NCI-H1436 (cell line): Measurements from ENCODE around the gene REM2.
"Not testable (repeated sequence)": the region's sequence is repeated elsewhere in the genome, so short reads cannot be mapped to it uniquely, and the experiment has no call there.

Experiments used
- DNase-seq: peaks from one replicate; lab custom pipeline; 2025; lab: John Stamatoyannopoulos, UW

Gene REM2

DNA sequence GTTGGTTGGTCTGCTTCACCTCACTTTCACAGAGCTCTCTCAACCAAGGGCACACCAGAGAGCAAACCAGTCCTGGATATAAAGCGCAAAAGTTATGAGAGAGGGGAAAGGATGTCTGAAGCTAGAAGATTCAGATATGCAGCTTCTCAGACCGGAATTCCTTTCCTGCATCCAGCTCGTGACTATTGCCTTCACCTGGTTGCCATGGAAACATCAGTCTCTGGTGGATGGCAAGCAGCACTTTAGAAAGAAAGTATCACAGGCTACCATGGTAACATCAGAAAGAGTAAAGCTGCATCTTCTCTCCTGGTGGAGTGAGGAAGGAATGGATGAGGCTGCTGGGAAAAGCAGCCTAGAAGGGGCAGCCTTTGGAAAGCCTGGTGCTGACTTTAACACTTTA lies 13.7 kb downstream of the REM2 start:
- DNase-seq: no peak

DNA sequence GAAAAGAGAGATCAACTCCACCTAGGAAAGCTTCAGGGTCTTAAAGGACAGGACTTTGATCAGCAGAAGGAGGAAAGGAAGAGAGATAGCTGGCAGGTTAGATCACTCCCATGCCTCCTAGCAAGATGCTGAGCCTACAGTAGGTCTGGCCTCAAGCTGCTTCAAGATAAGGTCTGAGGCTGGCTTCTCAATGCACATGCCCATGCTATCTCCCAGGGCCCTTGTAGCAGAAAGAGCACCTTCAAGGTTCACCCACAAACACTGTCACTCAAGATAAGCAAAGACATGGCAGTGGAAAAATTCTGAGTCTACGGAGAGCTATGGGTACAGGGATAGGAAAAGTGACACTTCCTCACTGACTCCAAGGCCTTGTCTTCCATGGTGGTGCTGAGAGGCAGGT lies 14.3 kb downstream of the REM2 start:
- DNase-seq: no peak

DNA sequence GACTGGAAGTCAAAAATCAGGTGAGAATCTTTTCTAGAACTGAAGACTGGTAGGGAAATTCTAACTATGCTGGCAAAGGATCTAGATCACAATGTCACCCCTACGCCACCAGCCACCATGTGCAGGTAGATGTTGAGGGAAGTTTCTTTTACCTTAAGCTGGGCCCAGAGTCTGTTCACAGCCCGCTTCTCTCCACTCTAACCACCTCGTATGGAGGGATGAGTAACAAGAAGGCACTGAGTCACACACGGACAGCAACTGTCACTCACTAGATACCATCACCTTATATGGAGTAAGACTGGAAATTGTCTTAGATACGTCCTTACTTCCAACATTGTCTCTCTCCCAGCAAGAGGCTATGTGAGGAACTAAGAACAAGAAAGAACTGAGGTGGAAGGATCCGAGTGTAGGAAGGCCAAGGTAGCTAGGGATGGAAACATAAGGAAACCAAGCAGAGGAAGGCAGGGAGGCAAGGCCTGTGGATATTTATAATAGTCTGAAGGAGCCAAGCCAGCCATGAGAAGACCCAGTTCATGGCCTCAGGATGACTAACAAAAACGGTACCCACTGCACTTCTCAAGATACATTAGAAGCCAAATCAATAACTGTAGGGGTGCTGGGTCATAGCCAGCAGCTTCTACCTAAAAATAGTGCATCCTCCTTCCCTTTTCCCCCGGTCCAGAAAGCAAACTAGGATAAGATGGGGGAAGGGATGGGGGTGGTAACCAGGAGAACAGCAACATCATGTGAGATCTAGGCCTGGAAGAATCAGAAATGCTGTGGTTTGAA lies 15.5 kb downstream of the REM2 start:
- DNase-seq: no peak

DNA sequence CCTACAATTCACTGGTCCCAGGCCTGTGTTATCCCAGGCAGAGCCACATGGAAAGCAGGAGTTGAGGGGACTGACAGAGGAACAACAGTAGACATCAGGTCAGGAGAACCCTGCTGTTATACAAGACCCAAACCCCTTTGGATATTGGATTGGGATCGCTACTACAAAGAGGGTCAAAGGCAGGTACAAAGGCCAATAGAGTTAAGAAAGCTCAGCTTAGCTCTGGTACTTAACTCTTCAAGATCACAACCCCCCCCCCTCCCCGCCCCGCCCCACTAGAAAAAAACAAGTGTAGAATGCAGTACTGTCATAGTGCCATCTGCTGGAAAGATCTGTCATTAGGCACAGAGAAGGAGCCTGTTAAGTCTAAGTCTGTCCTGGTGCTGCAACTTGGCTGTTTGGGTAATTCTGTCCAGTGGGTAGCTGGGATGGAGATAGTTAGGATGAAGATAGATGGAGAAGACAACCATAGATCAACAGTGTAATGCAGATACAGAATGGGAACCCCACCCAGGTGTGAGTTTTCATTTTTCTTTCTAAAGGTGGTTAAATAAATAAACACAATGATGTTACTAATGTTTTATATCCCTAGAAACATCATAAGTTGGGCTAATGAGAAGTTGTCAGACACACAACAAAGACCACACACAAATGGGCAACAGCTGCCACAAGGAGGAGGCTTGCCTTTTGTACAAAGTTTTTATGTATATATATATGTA lies 17.2 kb downstream of the REM2 start:
- DNase-seq: peak; percentile 37

DNA sequence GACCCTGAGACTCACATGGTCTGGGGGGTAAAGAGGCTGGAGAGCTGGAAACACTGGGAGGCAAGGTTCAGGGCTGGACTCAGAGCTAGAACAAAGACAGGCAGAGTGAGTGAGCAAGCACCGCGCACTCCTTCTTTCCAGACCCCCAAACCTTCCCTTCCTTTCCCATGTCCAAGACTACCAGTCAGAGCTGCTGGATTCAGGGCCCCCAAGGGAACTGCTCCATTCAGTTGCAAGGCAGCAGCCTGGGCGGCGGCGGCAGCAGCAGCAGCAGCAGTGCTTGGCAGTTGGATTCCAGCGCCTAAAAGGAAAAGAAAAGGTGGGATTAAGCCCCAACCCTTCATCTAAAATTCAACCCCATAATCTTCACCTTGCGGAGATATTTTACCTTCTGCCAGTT lies 18.8 kb downstream of the REM2 start:
- no peak for DNase-seq

DNA sequence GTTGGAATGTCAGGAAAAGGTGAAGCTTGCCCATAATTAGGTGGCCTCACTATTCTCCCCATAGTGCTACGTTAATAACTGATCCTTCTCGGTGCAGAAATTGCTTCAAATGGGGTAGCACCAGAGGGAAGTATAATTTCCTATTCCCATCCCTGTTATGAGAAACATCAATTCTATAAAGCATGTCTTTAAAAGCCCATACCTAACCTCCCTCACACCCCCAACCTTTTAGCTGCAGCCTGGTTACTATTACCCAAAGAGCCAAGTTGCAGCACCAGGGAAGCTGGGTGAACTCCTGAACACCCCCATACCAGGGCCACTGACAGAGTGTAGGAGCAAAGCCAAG lies 20.7 kb downstream of the REM2 start:
- DNase-seq: no peak

DNA sequence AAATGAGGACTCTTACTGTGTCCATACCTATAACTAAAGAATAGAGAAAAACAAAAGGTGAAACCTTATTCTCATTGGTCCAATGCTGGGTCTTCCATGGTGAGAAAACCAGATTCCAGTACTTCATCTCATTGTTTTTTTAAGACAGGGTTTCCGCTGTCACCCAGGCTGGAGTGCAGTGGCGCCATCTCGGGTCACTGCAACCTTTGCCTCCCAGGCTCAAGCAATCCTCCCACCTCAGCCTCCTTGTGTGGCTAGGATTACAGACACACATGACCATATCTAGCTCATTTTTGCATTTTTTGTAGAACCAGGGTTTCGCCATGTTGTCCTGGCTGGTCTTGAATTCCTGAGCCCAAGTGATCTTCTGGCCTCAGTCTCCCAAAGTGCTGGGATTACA lies 22.6 kb downstream of the REM2 start:
- DNase-seq: no peak

DNA sequence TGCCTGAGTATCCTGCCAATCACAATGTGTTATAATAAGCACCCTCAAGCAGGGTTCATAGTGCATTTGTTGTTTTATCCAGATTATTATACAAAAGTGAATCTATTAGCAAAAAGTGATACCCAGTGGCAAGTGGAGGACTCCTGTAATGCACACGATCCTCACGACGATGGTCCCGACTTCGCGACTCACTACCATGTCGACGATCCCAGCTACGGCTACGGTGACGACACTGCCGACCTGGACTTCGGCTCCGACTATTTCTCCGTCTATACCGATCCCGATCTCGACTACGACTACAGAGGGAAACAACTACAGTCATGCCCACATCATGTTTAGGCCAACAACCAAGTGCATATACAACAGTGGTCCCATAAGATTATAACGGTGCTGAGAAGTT lies 23.1 kb downstream of the REM2 start:
- DNase-seq: no peak

DNA sequence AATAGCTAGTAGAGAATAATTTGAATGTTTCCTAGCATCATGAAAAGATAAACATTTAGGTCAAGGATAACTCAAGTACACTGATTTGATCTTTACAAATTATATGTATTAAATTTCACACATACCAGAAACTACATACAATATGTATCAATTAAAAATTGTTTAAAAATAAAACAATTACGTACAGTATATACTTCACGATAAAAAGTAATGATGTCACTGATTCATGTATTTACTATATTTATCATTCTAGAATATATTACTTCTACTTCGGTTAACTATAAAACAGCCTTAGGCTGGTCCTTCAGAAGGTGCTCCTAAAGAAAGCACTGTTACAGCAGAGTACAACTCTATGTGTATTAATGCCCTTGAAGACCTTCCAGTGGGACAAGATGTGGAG lies 24.4 kb downstream of the REM2 start:
- no peak for DNase-seq

DNA sequence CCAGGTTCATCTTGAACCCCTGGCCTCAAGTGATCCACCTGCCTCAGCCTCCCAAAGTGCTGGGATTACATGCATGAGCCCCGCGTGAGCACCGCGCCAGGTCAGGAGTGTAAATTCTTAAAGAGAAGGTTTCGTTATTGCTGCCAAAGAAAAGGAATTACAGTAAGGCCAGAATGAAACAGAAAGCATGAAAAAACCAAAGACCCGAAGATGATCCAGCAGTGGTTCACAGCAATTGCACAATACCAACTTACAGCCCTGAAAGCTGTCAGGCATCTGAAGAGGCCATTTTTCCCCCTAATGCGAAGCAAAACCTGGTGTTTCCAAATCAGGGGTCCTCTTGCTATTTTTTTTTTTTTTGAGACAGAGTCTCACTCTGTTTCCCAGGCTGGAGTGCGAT lies 25.6 kb downstream of the REM2 start:
- DNase-seq: no peak

DNA sequence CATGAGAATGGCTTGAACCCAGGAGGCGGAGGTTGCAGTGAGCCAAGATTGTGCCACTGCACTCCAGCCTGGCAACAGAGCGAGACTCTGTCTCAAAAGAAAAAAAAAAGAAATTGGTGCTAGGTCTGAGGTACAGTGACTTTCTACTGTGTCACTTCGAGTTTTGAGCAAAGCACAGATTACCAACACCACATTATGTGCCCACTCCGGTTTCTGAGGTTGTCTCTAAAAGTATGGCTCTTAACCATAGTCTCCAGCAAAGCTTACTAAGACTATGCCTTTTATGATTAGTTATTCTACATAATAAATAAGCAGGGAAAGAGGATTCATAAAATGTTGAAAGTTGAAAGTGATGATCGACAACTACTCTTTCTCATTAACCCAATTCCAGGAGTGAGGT lies 27.9 kb downstream of the REM2 start:
- DNase-seq: no peak

DNA sequence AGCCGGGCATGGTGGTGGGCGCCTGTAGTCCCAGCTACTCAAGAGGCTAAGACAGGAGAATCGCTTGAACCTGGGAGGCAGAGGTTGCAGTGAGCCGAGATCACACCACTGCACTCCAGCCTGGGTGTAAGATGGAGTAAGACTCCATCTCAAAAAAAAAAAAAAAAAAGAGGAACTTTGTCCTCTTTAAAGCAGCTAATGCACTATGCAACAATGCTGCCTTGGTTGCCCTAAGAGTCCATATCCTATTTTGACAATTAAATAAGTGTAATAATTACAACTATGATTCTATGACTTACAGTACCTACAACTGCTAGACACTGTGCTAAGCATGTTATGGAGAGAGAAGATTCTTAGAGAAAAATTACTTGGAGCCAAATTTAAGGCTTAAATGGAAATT lies 31.8 kb downstream of the REM2 start:
- not testable (repeated sequence) for DNase-seq

DNA sequence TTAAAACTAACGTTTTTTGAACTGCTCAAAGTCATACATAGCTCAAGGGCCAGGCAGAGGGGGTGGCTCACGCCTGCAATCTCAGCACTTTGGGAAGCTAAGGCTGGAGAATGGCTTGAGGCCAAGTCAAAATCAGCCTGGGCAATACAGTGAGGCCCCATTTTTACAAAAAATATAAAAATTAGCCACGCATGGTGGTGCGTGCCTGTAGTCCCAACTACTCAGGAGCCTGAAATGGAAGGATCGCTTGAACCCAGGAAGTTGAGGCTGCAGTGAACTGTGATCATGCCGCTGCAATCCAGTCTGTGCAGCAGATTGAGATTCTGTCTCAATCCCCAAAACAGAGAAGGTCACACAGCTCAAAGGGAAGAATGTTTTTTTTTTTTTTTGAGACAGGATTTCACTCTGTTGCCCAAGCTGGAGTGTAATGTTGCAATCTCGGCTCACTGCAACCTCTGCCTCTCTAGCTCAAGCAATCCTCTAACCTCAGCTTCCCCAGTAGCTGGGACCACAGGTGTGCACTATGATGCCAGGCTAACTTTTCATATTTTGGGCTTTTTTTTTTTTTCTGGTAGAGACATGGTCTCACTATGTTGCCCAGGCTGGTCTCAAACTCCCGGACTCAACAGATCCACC lies 33.0 kb downstream of the REM2 start:
- no peak for DNase-seq

DNA sequence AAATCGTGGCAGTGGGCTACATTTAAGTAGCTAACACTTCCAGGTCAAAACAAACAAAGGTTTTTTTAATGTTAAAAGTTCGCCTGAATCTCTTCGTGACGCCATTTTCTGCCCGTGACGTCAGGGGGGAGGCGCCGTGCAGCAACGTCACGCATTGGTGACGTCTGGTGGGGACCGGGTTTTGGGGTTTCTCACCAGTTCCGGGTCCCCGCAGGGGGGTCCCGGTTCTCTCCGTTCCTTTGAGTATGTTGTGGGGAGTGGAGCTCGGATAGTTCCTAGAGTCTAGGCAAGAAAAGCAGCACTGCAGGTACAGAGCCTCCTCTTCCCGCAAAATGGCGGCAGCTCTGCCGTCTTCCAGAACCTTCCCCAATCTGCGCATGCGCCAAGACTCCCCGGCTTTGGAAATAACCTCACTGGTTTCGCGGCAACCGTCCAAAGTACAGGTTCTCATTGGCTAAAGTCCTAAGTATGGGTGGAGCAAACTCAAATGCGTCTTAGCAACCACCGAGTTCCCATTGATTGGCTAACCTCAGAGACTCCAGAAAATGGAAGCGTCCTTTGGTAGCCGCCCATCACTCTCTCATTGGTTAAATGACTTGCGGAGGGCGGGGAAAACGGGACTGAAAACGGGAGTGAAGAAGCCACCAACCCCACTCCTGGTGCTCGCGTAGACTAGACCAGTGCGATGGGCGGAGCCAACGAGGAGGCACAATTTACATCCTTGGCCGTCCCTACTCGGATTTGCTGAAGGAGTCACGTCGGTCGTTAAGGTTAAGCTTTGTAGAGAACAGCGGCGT lies 36.0 kb downstream of the REM2 start, which contains the start of gene RBM23:
TSS of gene RBM23 (minus strand) at position 346 of the 797 bp plus-strand sequence.
- DNase-seq: peak; percentile 100

DNA sequence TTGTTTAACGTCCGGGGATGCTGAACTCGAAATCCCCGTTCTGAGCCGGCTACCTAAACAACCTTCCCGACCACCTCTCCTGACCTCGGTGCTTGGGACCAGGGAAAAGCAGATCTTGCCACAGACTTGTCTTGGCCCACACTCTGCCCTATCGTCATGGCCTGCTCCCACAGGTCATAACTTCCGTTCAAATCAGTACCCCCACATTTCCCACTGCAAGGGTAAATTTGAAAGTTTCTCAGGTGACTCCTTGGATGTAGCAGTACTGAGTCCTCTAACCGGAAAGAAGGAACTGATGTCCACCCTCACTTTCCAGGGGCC lies 36.5 kb downstream of the REM2 start:
- DNase-seq: no peak

DNA sequence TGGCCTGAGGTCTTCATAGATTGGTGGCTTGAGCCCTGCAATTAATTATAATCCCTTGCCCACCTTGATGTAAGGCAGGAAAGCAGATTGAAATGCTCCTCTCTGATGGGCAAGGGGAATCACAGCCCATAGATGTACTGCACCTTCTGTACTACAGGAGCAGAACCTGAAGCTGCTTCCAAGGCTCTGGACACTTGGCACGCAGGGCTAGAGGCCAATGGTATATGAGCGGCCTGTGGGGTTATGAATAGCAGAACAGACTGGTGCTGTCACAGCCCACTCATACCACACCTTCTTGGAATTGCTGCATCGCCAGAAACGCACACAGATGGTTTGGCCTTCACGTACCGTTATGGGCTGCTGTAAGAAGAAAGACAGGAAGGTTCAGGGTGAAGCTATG lies 37.7 kb downstream of the REM2 start:
- no peak for DNase-seq

DNA sequence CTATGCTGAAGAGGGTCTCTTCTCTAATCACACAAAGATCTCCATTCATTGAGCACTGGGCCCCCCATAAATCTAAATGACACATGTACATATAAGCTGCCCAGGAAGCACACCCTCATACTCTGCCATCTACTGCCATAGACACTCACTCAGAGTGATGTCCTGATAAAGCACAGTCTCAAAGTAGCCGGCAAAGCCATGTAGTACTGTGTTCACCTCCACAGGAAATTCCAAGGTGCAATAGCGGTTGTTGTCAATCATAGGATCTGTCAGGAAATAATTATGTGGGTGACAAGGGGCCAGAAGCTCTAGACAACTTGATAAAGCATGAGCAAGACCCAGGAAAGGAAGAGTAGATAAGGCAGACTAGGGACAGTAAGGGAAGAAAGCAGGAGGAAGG lies 39.3 kb downstream of the REM2 start:
- no peak for DNase-seq

DNA sequence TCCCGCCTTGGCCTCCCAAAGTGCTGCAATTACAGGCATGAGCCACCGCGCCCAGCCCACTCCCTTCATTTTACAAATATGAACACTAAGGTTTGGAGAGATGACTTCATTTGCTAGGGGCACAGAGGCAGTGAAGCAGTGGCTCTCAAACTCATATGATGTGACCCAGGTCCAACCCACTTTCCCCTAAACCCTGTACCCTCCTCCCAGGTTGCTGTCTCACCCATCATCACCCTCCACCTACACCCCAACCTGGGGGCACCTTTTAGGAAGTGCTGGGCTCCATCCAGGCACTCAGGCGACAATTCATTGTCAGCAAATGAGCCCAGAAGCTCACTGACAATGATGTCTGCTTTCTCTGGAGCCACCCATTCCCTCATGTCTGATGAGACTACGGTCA lies 40.7 kb downstream of the REM2 start:
- DNase-seq: no peak

DNA sequence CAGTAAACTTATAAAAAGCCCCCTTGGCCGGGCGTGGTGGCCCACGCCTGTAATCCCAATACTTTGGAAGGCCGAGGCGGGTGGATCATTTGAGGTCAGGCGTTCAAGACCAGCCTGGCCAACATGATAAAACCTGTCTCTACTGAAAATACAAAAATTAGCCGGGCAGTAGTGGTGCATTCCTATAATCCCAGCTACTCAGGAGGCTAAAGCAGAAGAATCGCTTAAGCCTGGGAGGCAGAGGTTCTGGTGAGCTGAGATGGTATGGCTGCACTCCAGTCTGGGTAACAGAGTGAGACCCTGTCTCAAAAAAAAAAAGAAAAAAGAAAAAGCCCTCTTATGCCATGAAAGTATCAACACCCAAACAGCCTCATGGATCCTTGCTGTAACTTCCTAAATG lies 42.5 kb downstream of the REM2 start:
- DNase-seq: no peak

DNA sequence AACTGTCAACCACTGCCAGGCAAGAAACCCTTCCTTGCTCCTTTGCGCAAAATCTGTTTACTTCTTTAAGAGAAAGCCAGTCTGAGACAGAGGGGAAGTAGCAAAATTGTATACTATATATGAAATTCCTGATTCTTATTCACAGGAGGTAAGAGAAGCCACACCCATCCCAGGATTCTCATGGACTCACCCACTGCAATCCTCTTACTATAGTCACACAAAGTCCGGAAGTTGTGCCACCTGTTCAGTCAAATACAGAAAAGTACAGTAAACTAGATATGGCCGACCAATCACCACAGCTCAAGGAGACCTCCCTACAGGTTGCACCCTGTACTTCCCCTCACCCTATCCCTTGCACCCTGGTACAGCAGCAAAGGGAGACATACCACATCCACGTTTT lies 43.3 kb downstream of the REM2 start:
- no peak for DNase-seq

DNA sequence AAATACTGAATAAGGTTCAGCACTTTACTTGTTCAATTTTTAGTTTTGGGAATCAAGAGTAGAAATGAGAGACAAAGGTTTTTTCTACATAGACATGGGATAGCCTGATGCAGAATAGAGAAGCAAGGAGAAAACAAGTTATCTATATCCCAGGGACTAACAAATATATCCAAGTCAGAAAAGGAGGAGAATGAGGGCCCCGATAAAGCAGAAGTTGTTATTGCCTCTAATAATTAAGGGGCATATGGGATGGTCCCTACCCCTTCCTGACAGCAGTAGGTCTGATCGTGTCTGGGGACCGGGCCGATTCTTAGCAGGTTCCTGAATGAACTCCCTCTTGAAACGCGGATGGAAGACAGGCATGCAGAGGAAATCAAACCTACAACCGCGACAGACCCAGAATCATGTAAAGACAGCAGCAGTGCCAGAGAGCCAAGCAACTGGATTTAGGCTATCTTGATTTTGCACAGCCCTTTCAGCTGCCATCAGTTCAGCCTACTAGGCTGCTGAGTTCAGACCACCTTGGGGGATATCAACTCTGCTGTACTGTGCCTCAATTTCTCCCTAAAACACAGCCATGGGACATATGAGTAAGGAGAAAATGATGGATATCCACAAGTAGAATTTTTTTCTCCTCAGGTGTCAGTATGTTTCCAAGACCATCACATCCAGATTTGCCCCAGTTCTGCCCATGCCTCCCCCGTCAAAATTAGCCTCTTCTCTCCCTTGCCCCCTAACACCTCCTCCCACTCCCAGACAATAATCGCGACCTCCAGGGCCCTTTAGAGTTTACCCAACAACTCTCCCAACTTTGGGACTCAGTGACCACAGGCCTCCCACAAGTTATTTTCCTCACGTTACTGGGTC lies 45.4 kb downstream of the REM2 start:
- no peak for DNase-seq
